Transverse colon (tissue), 4 donors: ENCODE data around the gene ARPC1A.

Experiments used
- CTCF ChIP-seq, 5 experiments: fragments of 200-600 bp in 3 of 5; fragments of 450-650 bp in 2 of 5; sonication (generic) in 3 of 5; IDR thresholded peaks; 1 replicate in 2 of 5; 2 replicates in 3 of 5; pipeline ENCODE4 v1.5.1; 2016 to 2017; ENCODE audit warnings: antibody characterized with exemption in 5 of 5, inconsistent platforms in 3 of 5, mild to moderate bottlenecking in 2 of 5, moderate library complexity in 1 of 5
- EP300 ChIP-seq: sonication (generic); formaldehyde crosslinking; IDR thresholded peaks from one replicate; pipeline ENCODE4 v1.6.1; 2017; ENCODE audit warnings: antibody characterized with exemption, low read depth
- POLR2A ChIP-seq: fragments of 450-650 bp; IDR thresholded peaks from one replicate; pipeline ENCODE4 v1.6.1; 2016; ENCODE audit warnings: antibody characterized with exemption, mild to moderate bottlenecking, moderate library complexity
- POLR2AphosphoS5 ChIP-seq, 3 donors: sonication (generic); formaldehyde crosslinking; IDR thresholded peaks; one replicate each; pipeline ENCODE4 v1.6.1; 2016; ENCODE audit warnings: antibody characterized with exemption in 3 of 3

- no peak for TF ChIP-seq CTCF (IDR thresholded peaks at IDR 0.05)
- TF ChIP-seq POLR2A: no peak
- no peak for TF ChIP-seq EP300
- no peak for TF ChIP-seq POLR2AphosphoS5 (IDR thresholded peaks at IDR 0.05)
Observed at GRCh38 chr7:99362801-99363200, 37.1 kb downstream of the ARPC1A start.
